Esophagus squamous epithelium (tissue), 5 donors: ENCODE data around the gene PLCB1. TPM values are rescaled to one million over a fixed set of nuclear protein-coding genes. Genes with fewer than 3 reads are reported as not detected.
"Not testable (repeated sequence)": the region's sequence is repeated elsewhere in the genome, so short reads cannot be mapped to it uniquely, and the experiment has no call there.

Experiments
- DNase-seq: peaks from one replicate; lab custom pipeline; 2025; lab: John Stamatoyannopoulos, UW
- H3K27ac ChIP-seq, 4 donors: fragments of 200-600 bp; sonication (generic); one replicate each; pipeline ENCODE4 v1.5.1; 2016 to 2019; ENCODE audit warnings: mild to moderate bottlenecking in 1 of 4
- H3K27me3 ChIP-seq, 4 donors: fragments of 200-600 bp; sonication (generic); 1 replicate in 3 of 4; 2 replicates in 1 of 4; pipeline versions ENCODE4 v1.5.1 to v1.6.0; 2017 to 2021; ENCODE audit warnings: antibody characterized with exemption in 1 of 4
- H3K36me3 ChIP-seq, 3 donors: fragments of 200-600 bp; sonication (generic); one replicate each; pipeline ENCODE4 v1.5.1; 2016 to 2019
- H3K4me1 ChIP-seq, 3 donors: fragments of 200-600 bp; sonication (generic); one replicate each; pipeline ENCODE4 v1.5.1; 2017 to 2019
- H3K4me3 ChIP-seq, 4 donors: fragments of 200-600 bp; sonication (generic); 1 replicate in 3 of 4; 2 replicates in 1 of 4; pipeline ENCODE4 v1.5.1; 2016 to 2019; ENCODE audit warnings: mild to moderate bottlenecking in 2 of 4, moderate library complexity in 1 of 4
- H3K9me3 ChIP-seq, 3 donors: fragments of 200-600 bp; sonication (generic); one replicate each; pipeline ENCODE4 v1.5.1; 2016 to 2019
- CTCF ChIP-seq, 6 experiments: fragments of 450-650 bp in 4 of 6; fragments of 200-600 bp in 2 of 6; sonication (generic) in 2 of 6; IDR thresholded peaks; one replicate each; pipeline ENCODE4 v1.5.1; 2016 to 2019; ENCODE audit warnings: antibody characterized with exemption in 6 of 6, mild to moderate bottlenecking in 4 of 6, moderate library complexity in 4 of 6
- POLR2A ChIP-seq, 4 donors: fragments of 450-650 bp; IDR thresholded peaks; one replicate each; pipeline ENCODE4 v1.6.1; 2017; ENCODE audit warnings: antibody characterized with exemption in 4 of 4, mild to moderate bottlenecking in 4 of 4, moderate library complexity in 3 of 4
- WGBS, 2 donors: methylation state at CpG; one replicate each; pipeline ENCODE4 v1.1.5; 2018; 5-methylcytosine and 5-hydroxymethylcytosine counted together
- intact Hi-C: fragments of 100-400 bp; cut with DNase I; formaldehyde crosslinking; loops from one replicate; pipeline ENCODE4 v1.15.0; 2022
- total RNA-seq, 4 donors: library from RNA; depleted of rRNA; stranded (reverse); fragments of >200 nt; gene quantifications; one replicate each; pipeline ENCODE4 v1.1.0, GENCODE V29; 2016
- donor health status: DM: yes; HTN: yes; CAD: no.

PLCB1 gene
- total RNA-seq, 4 donors from 2014 or later = 1.9 to 20.4 (median 5.0) TPM

GRCh38 chr20:8809107-8809953, 677.3 kb downstream of the PLCB1 start:
- WGBS, 2 donors = 79 to 86% methylated on average over 14 of the region's 14 CpGs
- DNase-seq = no peak
- Histone ChIP-seq H3K4me1 (peaks cover 0 to 6% (median 0%) of the 10 kb centered on the region in 3 donors), H3K27ac (peak overlapping the region in 1 of 4 donors; percentile 5), H3K4me3 (no peak overlapping the region), H3K27me3 (no peaks in the 10 kb centered on the region), H3K36me3 (no peaks in the 10 kb centered on the region), H3K9me3 (no peaks in the 10 kb centered on the region)
- TF ChIP-seq POLR2A (IDR thresholded peaks at IDR 0.05) (no peak), CTCF (IDR thresholded peaks at IDR 0.05) (no peak)
- intact Hi-C loops = no loop called here

GRCh38 chr20:8811801-8812594, 679.9 kb downstream of the PLCB1 start:
- Histone ChIP-seq H3K4me3 (no peak overlapping the region), H3K36me3 (no peaks in the 10 kb centered on the region), H3K27ac (peak overlapping the region in 3 of 4 donors; percentile 21 to 77 (median 45)), H3K4me1 (peaks cover 0 to 6% (median 0%) of the 10 kb centered on the region in 3 donors), H3K9me3 (no peaks in the 10 kb centered on the region), H3K27me3 (no peaks in the 10 kb centered on the region)
- WGBS, 2 donors = 67 to 78% methylated on average over 6 to 9 of the region's 11 CpGs
- intact Hi-C loops = no loop called here
- no peak for TF ChIP-seq CTCF (IDR thresholded peaks at IDR 0.05)
- TF ChIP-seq POLR2A (IDR thresholded peaks at IDR 0.05) = no peak
- no peak for DNase-seq

- no peak for DNase-seq
- peak overlapping the region in 3 of 4 donors; percentile 21 to 77 (median 52) for H3K27ac ChIP-seq
- H3K9me3 ChIP-seq = no peaks in the 10 kb centered on the region
- peaks cover 0 to 4% (median 0%) of the 10 kb centered on the region in 3 donors for H3K4me1 ChIP-seq
- intact Hi-C loops = no loop called here
- 64 to 76% methylated on average over 6 to 7 of the region's 7 CpGs for WGBS, 2 donors
- H3K27me3 ChIP-seq = no peaks in the 10 kb centered on the region
- TF ChIP-seq CTCF (IDR thresholded peaks at IDR 0.05) (no peak), POLR2A (IDR thresholded peaks at IDR 0.05) (no peak)
- no peaks in the 10 kb centered on the region for H3K36me3 ChIP-seq
- H3K4me3 ChIP-seq = no peak overlapping the region
These were observed 680.8 kb downstream of the PLCB1 start for GRCh38 chr20:8812817-8813216.

- H3K27me3 ChIP-seq = no peaks in the 10 kb centered on the region
- H3K9me3 ChIP-seq = no peaks in the 10 kb centered on the region
- H3K4me1 ChIP-seq = no peaks in the 10 kb centered on the region
- intact Hi-C loops = no loop called here
- 73 to 78% methylated on average over 4 of the region's 4 CpGs for WGBS, 2 donors
- no peak for TF ChIP-seq CTCF (IDR thresholded peaks at IDR 0.05)
- no peak overlapping the region for H3K4me3 ChIP-seq
- H3K36me3 ChIP-seq = no peaks in the 10 kb centered on the region
- DNase-seq = no peak
- no peak overlapping the region for H3K27ac ChIP-seq
These were observed 683.1 kb downstream of the PLCB1 start for GRCh38 chr20:8815208-8815607.

GRCh38 chr20:8829256-8829655, 697.2 kb downstream of the PLCB1 start:
- Histone ChIP-seq H3K4me1 (no peaks in the 10 kb centered on the region), H3K27ac (no peak overlapping the region), H3K27me3 (no peaks in the 10 kb centered on the region), H3K9me3 (no peaks in the 10 kb centered on the region), H3K4me3 (no peak overlapping the region), H3K36me3 (no peaks in the 10 kb centered on the region)
- intact Hi-C loops = no loop called here
- no peak for DNase-seq
- no peak for TF ChIP-seq POLR2A (IDR thresholded peaks at IDR 0.05)
- TF ChIP-seq CTCF (IDR thresholded peaks at IDR 0.05) = no peak
- 87 to 89% methylated on average over 5 of the region's 5 CpGs for WGBS, 2 donors

- H3K4me3 ChIP-seq, H3K27ac ChIP-seq, H3K27me3 ChIP-seq, DNase-seq, H3K36me3 ChIP-seq, H3K4me1 ChIP-seq, intact Hi-C loops, H3K9me3 ChIP-seq: not testable (repeated sequence)
- 73 to 83% methylated on average over 2 to 3 of the region's 3 CpGs for WGBS, 2 donors
These were observed 702.2 kb downstream of the PLCB1 start for GRCh38 chr20:8834294-8834693.
